ENCODE data around the gene POC1A.

DNA sequence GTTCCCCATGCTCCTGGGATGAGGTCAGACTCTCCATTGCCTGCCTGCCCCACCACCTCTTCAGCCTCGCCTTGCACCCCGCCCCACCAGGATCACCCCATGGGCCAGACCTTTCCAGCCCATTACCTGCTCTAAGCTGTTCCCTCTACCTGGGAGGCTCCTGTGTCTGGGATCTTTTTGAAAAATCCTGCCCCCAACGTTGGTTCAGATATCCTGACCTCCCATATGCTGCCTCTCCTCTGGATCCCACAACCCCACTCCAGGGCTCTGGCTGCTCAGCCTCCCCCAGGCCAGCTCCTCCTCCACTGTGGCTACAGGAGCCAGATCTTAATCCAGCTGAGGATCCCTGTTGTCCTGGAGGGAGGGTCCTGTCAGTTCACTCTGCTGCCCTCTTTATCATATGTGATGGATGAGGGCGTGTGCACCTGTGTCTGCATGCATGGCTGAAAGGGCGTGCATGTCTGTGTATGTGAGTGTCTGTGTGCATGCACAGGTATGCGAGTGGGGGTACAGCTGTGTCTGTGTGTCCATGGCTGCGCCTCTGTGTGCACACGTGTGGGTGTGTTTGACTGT, 22.0 kb upstream of the POC1A start:
- no peak for TF ChIP-seq MAFK (IDR thresholded peaks at IDR 0.05; ENCODE audit: low read depth, low read length)
- no peak for TF ChIP-seq EZH2 (IDR thresholded peaks at IDR 0.05; ENCODE audit: low read depth, low read length, severe bottlenecking)
- no peak for TF ChIP-seq CBX5 (IDR thresholded peaks at IDR 0.05; ENCODE audit: low read depth, low read length)
- TF ChIP-seq POLR2A (IDR thresholded peaks at IDR 0.05; ENCODE audit: control extremely low read depth in 1 of 2, low read depth in 2 of 2, low read length in 2 of 2): no peak
- TF ChIP-seq, protein P1, sequence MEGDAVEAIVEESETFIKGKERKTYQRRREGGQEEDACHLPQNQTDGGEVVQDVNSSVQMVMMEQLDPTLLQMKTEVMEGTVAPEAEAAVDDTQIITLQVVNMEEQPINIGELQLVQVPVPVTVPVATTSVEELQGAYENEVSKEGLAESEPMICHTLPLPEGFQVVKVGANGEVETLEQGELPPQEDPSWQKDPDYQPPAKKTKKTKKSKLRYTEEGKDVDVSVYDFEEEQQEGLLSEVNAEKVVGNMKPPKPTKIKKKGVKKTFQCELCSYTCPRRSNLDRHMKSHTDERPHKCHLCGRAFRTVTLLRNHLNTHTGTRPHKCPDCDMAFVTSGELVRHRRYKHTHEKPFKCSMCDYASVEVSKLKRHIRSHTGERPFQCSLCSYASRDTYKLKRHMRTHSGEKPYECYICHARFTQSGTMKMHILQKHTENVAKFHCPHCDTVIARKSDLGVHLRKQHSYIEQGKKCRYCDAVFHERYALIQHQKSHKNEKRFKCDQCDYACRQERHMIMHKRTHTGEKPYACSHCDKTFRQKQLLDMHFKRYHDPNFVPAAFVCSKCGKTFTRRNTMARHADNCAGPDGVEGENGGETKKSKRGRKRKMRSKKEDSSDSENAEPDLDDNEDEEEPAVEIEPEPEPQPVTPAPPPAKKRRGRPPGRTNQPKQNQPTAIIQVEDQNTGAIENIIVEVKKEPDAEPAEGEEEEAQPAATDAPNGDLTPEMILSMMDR (IDR thresholded peaks at IDR 0.05; ENCODE audit: control extremely low read depth in 1 of 3, insufficient read depth in 1 of 3, low read depth in 1 of 3, low read length in 3 of 3): no peak
- TF ChIP-seq EP300 (IDR thresholded peaks at IDR 0.05; ENCODE audit: borderline replicate concordance in 1 of 2, low read depth in 2 of 2, low read length in 2 of 2): no peak
- TF ChIP-seq CREB1 (IDR thresholded peaks at IDR 0.05): no peak
- TF ChIP-seq SIN3A (conservative IDR thresholded peaks at IDR 0.05 in 1 of 2, IDR thresholded peaks at IDR 0.05 in 1 of 2; ENCODE audit: low read depth in 1 of 2, low read length in 2 of 2): no peak
- no peak for TF ChIP-seq KDM1A (IDR thresholded peaks at IDR 0.05; ENCODE audit: borderline replicate concordance, low read length)
- no peak for TF ChIP-seq TEAD4 (IDR thresholded peaks at IDR 0.05; ENCODE audit: low read depth, low read length)
- TF ChIP-seq GTF2F1 (IDR thresholded peaks at IDR 0.05; ENCODE audit: borderline replicate concordance, low read depth, low read length): no peak
- no peak for TF ChIP-seq SRF (IDR thresholded peaks at IDR 0.05; ENCODE audit: low read depth, low read length)

Measured in H1 (cell line).